ENCODE measurements around the gene TOP2B. TPM values are rescaled to one million over a fixed set of nuclear protein-coding genes. Genes with fewer than 3 reads are reported as not detected.

TOP2B gene
- total and polyA plus RNA-seq, 9 of the 15 experiments (the other 6 are each of a cell fraction or from before 2014, with no cell fraction given): 45.3 to 186 (median 134) TPM

DNA sequence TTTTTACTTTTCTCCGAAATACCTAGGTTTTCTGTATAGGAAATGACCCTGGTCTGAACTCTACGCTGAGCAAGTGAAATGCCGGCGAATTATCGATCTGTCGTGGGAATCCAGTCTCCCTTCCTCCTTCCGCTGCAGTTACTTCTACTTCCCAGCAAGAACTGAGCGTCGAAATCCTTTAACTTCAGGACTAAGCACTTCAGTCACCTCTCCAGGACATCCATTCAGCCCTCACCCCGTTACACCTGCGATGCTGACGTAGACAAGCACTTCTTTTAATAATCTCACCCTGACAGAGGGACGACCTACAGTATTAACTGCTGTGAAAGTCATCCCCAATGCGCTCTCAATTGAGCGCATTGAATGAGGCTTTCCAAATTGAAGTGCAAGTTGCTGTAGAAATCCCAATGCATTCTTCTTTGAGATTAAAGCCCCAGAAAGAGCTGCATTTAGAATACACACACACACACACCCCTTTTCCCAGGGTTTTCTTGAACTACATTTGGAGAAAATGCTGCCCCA lies 1.3 kb downstream of the TOP2B start (continued):
- TF ChIP-seq, protein P1, sequence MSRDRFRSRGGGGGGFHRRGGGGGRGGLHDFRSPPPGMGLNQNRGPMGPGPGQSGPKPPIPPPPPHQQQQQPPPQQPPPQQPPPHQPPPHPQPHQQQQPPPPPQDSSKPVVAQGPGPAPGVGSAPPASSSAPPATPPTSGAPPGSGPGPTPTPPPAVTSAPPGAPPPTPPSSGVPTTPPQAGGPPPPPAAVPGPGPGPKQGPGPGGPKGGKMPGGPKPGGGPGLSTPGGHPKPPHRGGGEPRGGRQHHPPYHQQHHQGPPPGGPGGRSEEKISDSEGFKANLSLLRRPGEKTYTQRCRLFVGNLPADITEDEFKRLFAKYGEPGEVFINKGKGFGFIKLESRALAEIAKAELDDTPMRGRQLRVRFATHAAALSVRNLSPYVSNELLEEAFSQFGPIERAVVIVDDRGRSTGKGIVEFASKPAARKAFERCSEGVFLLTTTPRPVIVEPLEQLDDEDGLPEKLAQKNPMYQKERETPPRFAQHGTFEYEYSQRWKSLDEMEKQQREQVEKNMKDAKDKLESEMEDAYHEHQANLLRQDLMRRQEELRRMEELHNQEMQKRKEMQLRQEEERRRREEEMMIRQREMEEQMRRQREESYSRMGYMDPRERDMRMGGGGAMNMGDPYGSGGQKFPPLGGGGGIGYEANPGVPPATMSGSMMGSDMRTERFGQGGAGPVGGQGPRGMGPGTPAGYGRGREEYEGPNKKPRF (IDR thresholded peaks at IDR 0.05; ENCODE audit: low read depth, low read length): no peak
- TF ChIP-seq SMAD3 (CRISPR knock-in tag; conservative IDR thresholded peaks at IDR 0.05) (no peak), ZNF609 (CRISPR knock-in tag; IDR thresholded peaks at IDR 0.05; ENCODE audit: borderline replicate concordance) (no peak), PRDM10 (IDR thresholded peaks at IDR 0.05; ENCODE audit: partially characterized antibody) (peak; percentile 67), FOXP1 (CRISPR knock-in tag; IDR thresholded peaks at IDR 0.05) (no peak), MCM3 (IDR thresholded peaks at IDR 0.05) (no peak), ZNF561 (CRISPR knock-in tag; conservative IDR thresholded peaks at IDR 0.05) (no peak)
- TF ChIP-seq, protein P2, sequence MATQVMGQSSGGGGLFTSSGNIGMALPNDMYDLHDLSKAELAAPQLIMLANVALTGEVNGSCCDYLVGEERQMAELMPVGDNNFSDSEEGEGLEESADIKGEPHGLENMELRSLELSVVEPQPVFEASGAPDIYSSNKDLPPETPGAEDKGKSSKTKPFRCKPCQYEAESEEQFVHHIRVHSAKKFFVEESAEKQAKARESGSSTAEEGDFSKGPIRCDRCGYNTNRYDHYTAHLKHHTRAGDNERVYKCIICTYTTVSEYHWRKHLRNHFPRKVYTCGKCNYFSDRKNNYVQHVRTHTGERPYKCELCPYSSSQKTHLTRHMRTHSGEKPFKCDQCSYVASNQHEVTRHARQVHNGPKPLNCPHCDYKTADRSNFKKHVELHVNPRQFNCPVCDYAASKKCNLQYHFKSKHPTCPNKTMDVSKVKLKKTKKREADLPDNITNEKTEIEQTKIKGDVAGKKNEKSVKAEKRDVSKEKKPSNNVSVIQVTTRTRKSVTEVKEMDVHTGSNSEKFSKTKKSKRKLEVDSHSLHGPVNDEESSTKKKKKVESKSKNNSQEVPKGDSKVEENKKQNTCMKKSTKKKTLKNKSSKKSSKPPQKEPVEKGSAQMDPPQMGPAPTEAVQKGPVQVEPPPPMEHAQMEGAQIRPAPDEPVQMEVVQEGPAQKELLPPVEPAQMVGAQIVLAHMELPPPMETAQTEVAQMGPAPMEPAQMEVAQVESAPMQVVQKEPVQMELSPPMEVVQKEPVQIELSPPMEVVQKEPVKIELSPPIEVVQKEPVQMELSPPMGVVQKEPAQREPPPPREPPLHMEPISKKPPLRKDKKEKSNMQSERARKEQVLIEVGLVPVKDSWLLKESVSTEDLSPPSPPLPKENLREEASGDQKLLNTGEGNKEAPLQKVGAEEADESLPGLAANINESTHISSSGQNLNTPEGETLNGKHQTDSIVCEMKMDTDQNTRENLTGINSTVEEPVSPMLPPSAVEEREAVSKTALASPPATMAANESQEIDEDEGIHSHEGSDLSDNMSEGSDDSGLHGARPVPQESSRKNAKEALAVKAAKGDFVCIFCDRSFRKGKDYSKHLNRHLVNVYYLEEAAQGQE (IDR thresholded peaks at IDR 0.05; ENCODE audit: borderline replicate concordance): no peak
- TF ChIP-seq, protein P2 (CRISPR knock-in tag; IDR thresholded peaks at IDR 0.05; ENCODE audit: low read depth): no peak
